Esophagus squamous epithelium (tissue), 4 donors: Measurements from ENCODE around the gene ATP6V1D.

ENCODE experiments used
- CTCF ChIP-seq, 6 experiments: fragments of 450-650 bp in 4 of 6; fragments of 200-600 bp in 2 of 6; sonication (generic) in 2 of 6; IDR thresholded peaks; one replicate each; pipeline ENCODE4 v1.5.1; 2016 to 2019; ENCODE audit warnings: antibody characterized with exemption in 6 of 6, mild to moderate bottlenecking in 4 of 6, moderate library complexity in 4 of 6
- POLR2A ChIP-seq, 4 donors: fragments of 450-650 bp; IDR thresholded peaks; one replicate each; pipeline ENCODE4 v1.6.1; 2017; ENCODE audit warnings: antibody characterized with exemption in 4 of 4, mild to moderate bottlenecking in 4 of 4, moderate library complexity in 3 of 4

- TF ChIP-seq CTCF (IDR thresholded peaks at IDR 0.05) (no peak), POLR2A (IDR thresholded peaks at IDR 0.05) (no peak)
Measured at GRCh38 chr14:67332468-67332867, 27.1 kb downstream of the ATP6V1D start.
